K562 (cell line): ENCODE measurements around the gene TBC1D17. TPM values are rescaled to one million over a fixed set of nuclear protein-coding genes. Genes with fewer than 3 reads are reported as not detected.

Experiments used
- ADNP ChIP-seq: fragments of 200-800 bp; sonication (Bioruptor generic); IDR thresholded peaks from 2 replicates; pipeline ENCODE4 v1.6.1; 2016; ENCODE audit warnings: missing genetic modification characterization, missing compliant biosample characterization
- CREB1 ChIP-seq, 2 experiments: sonication (generic) in 1 of 2; formaldehyde crosslinking in 1 of 2; IDR thresholded peaks; 2 replicates each; pipeline versions ENCODE4 v1.6.1 to v1.8.0; 2012 to 2022; ENCODE audit warnings: inconsistent platforms in 1 of 2, mild to moderate bottlenecking in 1 of 2, missing genetic modification reagents in 1 of 2, moderate library complexity in 1 of 2
- FOSL1 ChIP-seq: fragments of 200-800 bp; sonication (Bioruptor generic); conservative IDR thresholded peaks from 2 replicates; pipeline ENCODE4 v1.6.1; 2016; ENCODE audit warnings: missing genetic modification characterization, missing compliant biosample characterization
- KDM2B ChIP-seq: fragments of 250-450 bp; sonication (Bioruptor Pico); IDR thresholded peaks from 2 replicates; pipeline ENCODE4 v1.8.0; 2021; ENCODE audit warnings: mild to moderate bottlenecking, moderate library complexity
- ZNF583 ChIP-seq: fragments of 250-450 bp; sonication (Bioruptor Pico); IDR thresholded peaks from 2 replicates; pipeline ENCODE4 v1.4.0; 2020
- polyA plus RNA-seq, 8 experiments: library from polyadenylated mRNA; depleted of rRNA in 4 of 8; stranded (reverse) in 5 of 8; unstranded in 3 of 8; fragments of >200 nt; fragmentation: Nextera tagmentation in 2 of 8; fragmentation: Illumina TruSeq in 1 of 8; extraction: Ambion mirVana in 2 of 8; extraction: Trizol in 1 of 8; gene quantifications; 2 replicates each; pipeline versions ENCODE4 v1.2.1 to v1.2.3, GENCODE V29; 2011 to 2014; ENCODE audit warnings: inconsistent platforms in 1 of 8, missing spikeins in 1 of 8
- total RNA-seq, 7 experiments: library from RNA; depleted of rRNA in 6 of 7; stranded (reverse); fragments of >200 nt in 6 of 7; fragmentation: Illumina TruSeq in 2 of 7; extraction: Trizol in 2 of 7; gene quantifications; 2 replicates each; pipeline versions ENCODE4 v1.2.1 to v1.2.3, GENCODE V29; 2011 to 2021; ENCODE audit warnings: low replicate concordance in 1 of 7
- TF ChIP-seq, protein P1 (sequence below): fragments of 450-650 bp; IDR thresholded peaks from 2 replicates; pipeline ENCODE4 v1.6.1; 2016; ENCODE audit warnings: missing biosample characterization, missing genetic modification characterization
- TF ChIP-seq, protein P2 (sequence below): fragments of 250-450 bp; sonication (Bioruptor Pico); IDR thresholded peaks from 2 replicates; pipeline ENCODE4 v1.9.0; 2021; ENCODE audit warnings: mild to moderate bottlenecking, inconsistent platforms
- TF ChIP-seq, protein P3 (sequence below), 2 experiments: fragments of 450-650 bp; formaldehyde crosslinking in 1 of 2; IDR thresholded peaks; 2 replicates each; pipeline versions ENCODE4 v1.4.0 to v1.6.1; 2014 to 2020; ENCODE audit warnings: mild to moderate bottlenecking in 2 of 2, borderline replicate concordance in 1 of 2, low read depth in 1 of 2
- TF ChIP-seq, protein P4 (sequence below): fragments of 250-450 bp; sonication (Bioruptor Pico); IDR thresholded peaks from 2 replicates; pipeline ENCODE4 v1.5.1; 2021; ENCODE audit warnings: mild to moderate bottlenecking
- TF ChIP-seq, protein P5 (sequence below): sonication (generic); formaldehyde crosslinking; IDR thresholded peaks from 2 replicates; pipeline ENCODE4 v1.8.0; 2022; ENCODE audit warnings: missing genetic modification reagents, mild to moderate bottlenecking, borderline replicate concordance

The TBC1D17 gene
- total and polyA plus RNA-seq, 9 of the 15 experiments (the other 6 are each of a cell fraction or from before 2014, with no cell fraction given), result 0.42 to 16.0 (median 3.8) TPM

DNA sequence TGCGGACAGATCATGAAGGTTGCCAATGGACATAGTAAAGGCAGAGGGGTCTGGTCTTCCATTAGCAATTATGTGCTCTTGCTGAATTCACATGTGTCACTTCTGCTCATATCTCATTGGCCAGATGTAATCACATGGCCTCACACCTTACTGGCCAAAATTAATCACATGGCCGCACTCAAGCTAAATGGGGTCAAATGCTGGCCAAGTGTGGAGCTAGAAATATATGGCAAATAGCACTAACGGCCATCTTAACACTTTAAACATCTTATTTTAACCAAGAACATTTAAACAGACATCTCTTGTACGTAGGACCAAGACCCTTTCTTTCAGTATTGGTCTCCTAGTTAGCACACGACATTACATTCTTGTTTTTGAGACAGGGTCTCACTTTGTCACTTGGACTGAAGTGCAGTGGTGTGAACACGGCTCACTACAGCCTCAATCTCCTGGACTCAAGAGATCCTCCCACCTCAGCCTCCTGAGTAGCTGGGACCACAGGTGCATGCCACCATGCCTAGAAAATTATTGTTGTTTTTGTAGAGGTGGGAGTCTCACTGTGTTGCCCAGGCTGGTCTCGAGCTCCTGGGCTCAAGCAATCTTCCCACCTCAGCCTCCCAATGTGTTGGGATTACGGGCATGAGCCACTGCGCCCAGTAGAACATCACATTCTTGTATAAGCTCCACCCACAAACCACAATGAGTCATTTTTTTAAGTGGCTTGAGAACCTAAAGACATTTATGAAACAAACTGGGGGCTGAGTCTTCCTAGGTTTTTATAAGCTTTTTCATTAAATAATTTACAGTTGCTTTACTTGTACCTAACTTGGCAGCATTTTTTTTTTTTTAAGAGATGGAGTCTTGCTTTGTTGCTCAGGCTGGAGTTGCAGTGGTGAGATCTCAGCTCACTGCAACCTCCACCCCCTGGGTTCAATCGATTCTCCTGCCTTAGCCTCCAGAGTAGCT lies 29.5 kb upstream of the TBC1D17 start (continued):
- TF ChIP-seq, protein P1, sequence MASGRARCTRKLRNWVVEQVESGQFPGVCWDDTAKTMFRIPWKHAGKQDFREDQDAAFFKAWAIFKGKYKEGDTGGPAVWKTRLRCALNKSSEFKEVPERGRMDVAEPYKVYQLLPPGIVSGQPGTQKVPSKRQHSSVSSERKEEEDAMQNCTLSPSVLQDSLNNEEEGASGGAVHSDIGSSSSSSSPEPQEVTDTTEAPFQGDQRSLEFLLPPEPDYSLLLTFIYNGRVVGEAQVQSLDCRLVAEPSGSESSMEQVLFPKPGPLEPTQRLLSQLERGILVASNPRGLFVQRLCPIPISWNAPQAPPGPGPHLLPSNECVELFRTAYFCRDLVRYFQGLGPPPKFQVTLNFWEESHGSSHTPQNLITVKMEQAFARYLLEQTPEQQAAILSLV, result no peak
- TF ChIP-seq ZNF583 (no peak), ADNP (0 out of 2 replicates have a peak, but pooled peaks have one; percentile 71), KDM2B (CRISPR knock-in tag) (no peak), CREB1 (IDR thresholded peaks at IDR 0.05) (no peak), CREB1 (CRISPR knock-in tag; IDR thresholded peaks at IDR 0.05) (no peak), FOSL1 (tag) (peak; percentile 94)
- TF ChIP-seq, protein P2, sequence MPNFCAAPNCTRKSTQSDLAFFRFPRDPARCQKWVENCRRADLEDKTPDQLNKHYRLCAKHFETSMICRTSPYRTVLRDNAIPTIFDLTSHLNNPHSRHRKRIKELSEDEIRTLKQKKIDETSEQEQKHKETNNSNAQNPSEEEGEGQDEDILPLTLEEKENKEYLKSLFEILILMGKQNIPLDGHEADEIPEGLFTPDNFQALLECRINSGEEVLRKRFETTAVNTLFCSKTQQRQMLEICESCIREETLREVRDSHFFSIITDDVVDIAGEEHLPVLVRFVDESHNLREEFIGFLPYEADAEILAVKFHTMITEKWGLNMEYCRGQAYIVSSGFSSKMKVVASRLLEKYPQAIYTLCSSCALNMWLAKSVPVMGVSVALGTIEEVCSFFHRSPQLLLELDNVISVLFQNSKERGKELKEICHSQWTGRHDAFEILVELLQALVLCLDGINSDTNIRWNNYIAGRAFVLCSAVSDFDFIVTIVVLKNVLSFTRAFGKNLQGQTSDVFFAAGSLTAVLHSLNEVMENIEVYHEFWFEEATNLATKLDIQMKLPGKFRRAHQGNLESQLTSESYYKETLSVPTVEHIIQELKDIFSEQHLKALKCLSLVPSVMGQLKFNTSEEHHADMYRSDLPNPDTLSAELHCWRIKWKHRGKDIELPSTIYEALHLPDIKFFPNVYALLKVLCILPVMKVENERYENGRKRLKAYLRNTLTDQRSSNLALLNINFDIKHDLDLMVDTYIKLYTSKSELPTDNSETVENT (CRISPR knock-in tag), result no peak
- TF ChIP-seq, protein P3, sequence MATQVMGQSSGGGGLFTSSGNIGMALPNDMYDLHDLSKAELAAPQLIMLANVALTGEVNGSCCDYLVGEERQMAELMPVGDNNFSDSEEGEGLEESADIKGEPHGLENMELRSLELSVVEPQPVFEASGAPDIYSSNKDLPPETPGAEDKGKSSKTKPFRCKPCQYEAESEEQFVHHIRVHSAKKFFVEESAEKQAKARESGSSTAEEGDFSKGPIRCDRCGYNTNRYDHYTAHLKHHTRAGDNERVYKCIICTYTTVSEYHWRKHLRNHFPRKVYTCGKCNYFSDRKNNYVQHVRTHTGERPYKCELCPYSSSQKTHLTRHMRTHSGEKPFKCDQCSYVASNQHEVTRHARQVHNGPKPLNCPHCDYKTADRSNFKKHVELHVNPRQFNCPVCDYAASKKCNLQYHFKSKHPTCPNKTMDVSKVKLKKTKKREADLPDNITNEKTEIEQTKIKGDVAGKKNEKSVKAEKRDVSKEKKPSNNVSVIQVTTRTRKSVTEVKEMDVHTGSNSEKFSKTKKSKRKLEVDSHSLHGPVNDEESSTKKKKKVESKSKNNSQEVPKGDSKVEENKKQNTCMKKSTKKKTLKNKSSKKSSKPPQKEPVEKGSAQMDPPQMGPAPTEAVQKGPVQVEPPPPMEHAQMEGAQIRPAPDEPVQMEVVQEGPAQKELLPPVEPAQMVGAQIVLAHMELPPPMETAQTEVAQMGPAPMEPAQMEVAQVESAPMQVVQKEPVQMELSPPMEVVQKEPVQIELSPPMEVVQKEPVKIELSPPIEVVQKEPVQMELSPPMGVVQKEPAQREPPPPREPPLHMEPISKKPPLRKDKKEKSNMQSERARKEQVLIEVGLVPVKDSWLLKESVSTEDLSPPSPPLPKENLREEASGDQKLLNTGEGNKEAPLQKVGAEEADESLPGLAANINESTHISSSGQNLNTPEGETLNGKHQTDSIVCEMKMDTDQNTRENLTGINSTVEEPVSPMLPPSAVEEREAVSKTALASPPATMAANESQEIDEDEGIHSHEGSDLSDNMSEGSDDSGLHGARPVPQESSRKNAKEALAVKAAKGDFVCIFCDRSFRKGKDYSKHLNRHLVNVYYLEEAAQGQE (IDR thresholded peaks at IDR 0.05; ENCODE audit: borderline replicate concordance), result peak; percentile 27; the same call in 1 of the 2 replicates
- TF ChIP-seq, protein P3 (CRISPR knock-in tag; IDR thresholded peaks at IDR 0.05; ENCODE audit: low read depth), result no peak
- TF ChIP-seq, protein P4, sequence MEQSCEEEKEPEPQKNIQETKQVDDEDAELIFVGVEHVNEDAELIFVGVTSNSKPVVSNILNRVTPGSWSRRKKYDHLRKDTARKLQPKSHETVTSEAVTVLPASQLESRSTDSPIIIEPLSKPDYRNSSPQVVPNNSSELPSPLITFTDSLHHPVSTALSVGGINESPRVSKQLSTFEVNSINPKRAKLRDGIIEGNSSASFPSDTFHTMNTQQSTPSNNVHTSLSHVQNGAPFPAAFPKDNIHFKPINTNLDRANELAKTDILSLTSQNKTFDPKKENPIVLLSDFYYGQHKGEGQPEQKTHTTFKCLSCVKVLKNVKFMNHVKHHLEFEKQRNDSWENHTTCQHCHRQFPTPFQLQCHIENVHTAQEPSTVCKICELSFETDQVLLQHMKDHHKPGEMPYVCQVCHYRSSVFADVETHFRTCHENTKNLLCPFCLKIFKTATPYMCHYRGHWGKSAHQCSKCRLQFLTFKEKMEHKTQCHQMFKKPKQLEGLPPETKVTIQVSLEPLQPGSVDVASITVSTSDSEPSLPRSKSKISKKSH (CRISPR knock-in tag), result no peak
- TF ChIP-seq, protein P5, sequence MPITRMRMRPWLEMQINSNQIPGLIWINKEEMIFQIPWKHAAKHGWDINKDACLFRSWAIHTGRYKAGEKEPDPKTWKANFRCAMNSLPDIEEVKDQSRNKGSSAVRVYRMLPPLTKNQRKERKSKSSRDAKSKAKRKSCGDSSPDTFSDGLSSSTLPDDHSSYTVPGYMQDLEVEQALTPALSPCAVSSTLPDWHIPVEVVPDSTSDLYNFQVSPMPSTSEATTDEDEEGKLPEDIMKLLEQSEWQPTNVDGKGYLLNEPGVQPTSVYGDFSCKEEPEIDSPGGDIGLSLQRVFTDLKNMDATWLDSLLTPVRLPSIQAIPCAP (CRISPR knock-in tag), result no peak
